Measurements from ENCODE around the gene SAMD4A.

SAMD4A gene

GRCh38 chr14:54570047-54570446, 3.1 kb downstream of the SAMD4A start:
- Histone ChIP-seq H3K9me2 (replicated peaks; ENCODE audit: insufficient read depth, low read length) (no peaks in the 10 kb centered on the region), H3K79me2 (ENCODE audit: insufficient read depth, low read length) (no peaks in the 10 kb centered on the region), H3K27me3 (ENCODE audit: low read length) (no peaks in the 10 kb centered on the region), H3K4me2 (ENCODE audit: low read depth, low read length, poor library complexity, severe bottlenecking) (no peak overlapping the region), H3K9ac (ENCODE audit: low read length) (no peak overlapping the region), H3K4me3 (ENCODE audit: insufficient read depth, low read length, poor library complexity, severe bottlenecking) (no peak overlapping the region), H3K36me3 (ENCODE audit: low read length) (peaks cover 4% of the 10 kb centered on the region; the same call in 1 of the 2 replicates), H3K9me3 (ENCODE audit: insufficient read depth, low read length) (peaks cover 12% of the 10 kb centered on the region; the same call in 1 of the 2 replicates), H3F3A (ENCODE audit: insufficient read depth) (no peaks in the 10 kb centered on the region), H2AFZ (ENCODE audit: low read depth, low read length, severe bottlenecking) (no peak overlapping the region), H4K20me1 (ENCODE audit: low read depth, low read length) (no peaks in the 10 kb centered on the region), H3K27ac (ENCODE audit: low read depth, low read length) (no peak overlapping the region)
- no peak for TF ChIP-seq EZH2phosphoT487 (conservative IDR thresholded peaks at IDR 0.05; ENCODE audit: low read length)
- TF ChIP-seq CTCF (IDR thresholded peaks at IDR 0.05; ENCODE audit: insufficient read depth, low read length, poor library complexity, severe bottlenecking), result no peak

GRCh38 chr14:54570631-54571415, 3.9 kb downstream of the SAMD4A start:
- Histone ChIP-seq H3K27me3 (ENCODE audit: low read length) (no peaks in the 10 kb centered on the region), H3K36me3 (ENCODE audit: low read length) (peaks cover 4% of the 10 kb centered on the region; the same call in 1 of the 2 replicates), H3K27ac (ENCODE audit: low read depth, low read length) (no peak overlapping the region), H3K4me3 (ENCODE audit: insufficient read depth, low read length, poor library complexity, severe bottlenecking) (no peak overlapping the region), H3F3A (ENCODE audit: insufficient read depth) (no peaks in the 10 kb centered on the region), H4K20me1 (ENCODE audit: low read depth, low read length) (no peaks in the 10 kb centered on the region), H3K9me3 (ENCODE audit: insufficient read depth, low read length) (peaks cover 12% of the 10 kb centered on the region; the same call in 1 of the 2 replicates), H3K79me2 (ENCODE audit: insufficient read depth, low read length) (no peaks in the 10 kb centered on the region), H3K4me2 (ENCODE audit: low read depth, low read length, poor library complexity, severe bottlenecking) (no peak overlapping the region), H3K9ac (ENCODE audit: low read length) (no peak overlapping the region), H2AFZ (ENCODE audit: low read depth, low read length, severe bottlenecking) (no peak overlapping the region), H3K9me2 (replicated peaks; ENCODE audit: insufficient read depth, low read length) (no peaks in the 10 kb centered on the region)
- TF ChIP-seq CTCF (IDR thresholded peaks at IDR 0.05; ENCODE audit: insufficient read depth, low read length, poor library complexity, severe bottlenecking) (no peak), EZH2phosphoT487 (conservative IDR thresholded peaks at IDR 0.05; ENCODE audit: low read length) (no peak)

- Histone ChIP-seq H3K9me2 (replicated peaks; ENCODE audit: insufficient read depth, low read length) (no peaks in the 10 kb centered on the region), H2AFZ (ENCODE audit: low read depth, low read length, severe bottlenecking) (no peak overlapping the region), H3K4me3 (ENCODE audit: insufficient read depth, low read length, poor library complexity, severe bottlenecking) (no peak overlapping the region), H3K27ac (ENCODE audit: low read depth, low read length) (no peak overlapping the region), H3K9me3 (ENCODE audit: insufficient read depth, low read length) (peaks cover 12% of the 10 kb centered on the region; the same call in 1 of the 2 replicates), H3K36me3 (ENCODE audit: low read length) (peaks cover 4% of the 10 kb centered on the region; the same call in 1 of the 2 replicates), H4K20me1 (ENCODE audit: low read depth, low read length) (no peaks in the 10 kb centered on the region), H3K9ac (ENCODE audit: low read length) (no peak overlapping the region), H3F3A (ENCODE audit: insufficient read depth) (no peaks in the 10 kb centered on the region), H3K4me2 (ENCODE audit: low read depth, low read length, poor library complexity, severe bottlenecking) (no peak overlapping the region), H3K27me3 (ENCODE audit: low read length) (no peaks in the 10 kb centered on the region), H3K79me2 (ENCODE audit: insufficient read depth, low read length) (no peaks in the 10 kb centered on the region)
- TF ChIP-seq EZH2phosphoT487 (conservative IDR thresholded peaks at IDR 0.05; ENCODE audit: low read length) (no peak), CTCF (IDR thresholded peaks at IDR 0.05; ENCODE audit: insufficient read depth, low read length, poor library complexity, severe bottlenecking) (peak; percentile 38)
Measured at GRCh38 chr14:54572316-54572715, 5.4 kb downstream of the SAMD4A start.

Measured in SU-DHL-6 (cell line).